GM06990 (cell line): ENCODE data around the gene KCNJ6.

Experiments
- DNase-seq: peaks from one replicate; pipeline ENCODE4 v3.0.0-alpha.2; 2011; ENCODE audit not compliant: insufficient read length; ENCODE audit errors: extremely low read depth
- H3K27me3 ChIP-seq: replicated peaks from 2 replicates; pipeline ENCODE4 v1.6.0; 2011; ENCODE audit warnings: low read length; ENCODE audit not compliant: control insufficient read depth, insufficient read depth
- H3K36me3 ChIP-seq: 2 replicates; pipeline ENCODE4 v1.5.1; 2011; ENCODE audit warnings: low read length; ENCODE audit not compliant: control insufficient read depth, insufficient read depth
- H3K4me3 ChIP-seq: replicated peaks from 2 replicates; pipeline ENCODE4 v1.5.1; 2011; ENCODE audit warnings: low read depth, mild to moderate bottlenecking, control low read depth, low read length
- CTCF ChIP-seq: IDR thresholded peaks from 2 replicates; pipeline ENCODE4 v1.5.1; 2011; ENCODE audit warnings: low read length, control low read depth, mild to moderate bottlenecking, inconsistent platforms; ENCODE audit not compliant: insufficient read depth, poor library complexity, severe bottlenecking

KCNJ6 gene

GRCh38 chr21:37636152-37636860 lies 280.0 kb downstream of the KCNJ6 start:
- DNase-seq, result no peak
- H3K27me3 ChIP-seq, result no peaks in the 10 kb centered on the region
- H3K4me3 ChIP-seq, result no peak overlapping the region
- no peaks in the 10 kb centered on the region for H3K36me3 ChIP-seq
- TF ChIP-seq CTCF, result no peak

GRCh38 chr21:37631319-37632117 lies 284.7 kb downstream of the KCNJ6 start:
- DNase-seq, result peak; percentile 54
- Histone ChIP-seq H3K36me3 (no peaks in the 10 kb centered on the region), H3K4me3 (peak overlapping the region; percentile 42), H3K27me3 (no peaks in the 10 kb centered on the region)
- TF ChIP-seq CTCF, result no peak

- TF ChIP-seq CTCF, result no peak
- H3K36me3 ChIP-seq, result no peaks in the 10 kb centered on the region
- H3K27me3 ChIP-seq, result no peaks in the 10 kb centered on the region
- no peak for DNase-seq
- H3K4me3 ChIP-seq, result no peak overlapping the region
Observed at GRCh38 chr21:37630872-37631271, 285.4 kb downstream of the KCNJ6 start.

GRCh38 chr21:37628362-37628761 lies 287.9 kb downstream of the KCNJ6 start:
- Histone ChIP-seq H3K36me3 (no peaks in the 10 kb centered on the region), H3K4me3 (no peak overlapping the region), H3K27me3 (no peaks in the 10 kb centered on the region)
- TF ChIP-seq CTCF, result no peak
- no peak for DNase-seq

GRCh38 chr21:37627561-37627960 lies 288.7 kb downstream of the KCNJ6 start:
- H3K36me3 ChIP-seq, result no peaks in the 10 kb centered on the region
- no peak overlapping the region for H3K4me3 ChIP-seq
- TF ChIP-seq CTCF, result no peak
- no peak for DNase-seq
- H3K27me3 ChIP-seq, result no peaks in the 10 kb centered on the region

- no peak overlapping the region for H3K4me3 ChIP-seq
- H3K36me3 ChIP-seq, result no peaks in the 10 kb centered on the region
- no peaks in the 10 kb centered on the region for H3K27me3 ChIP-seq
- DNase-seq, result no peak
- TF ChIP-seq CTCF, result no peak
Observed at GRCh38 chr21:37627074-37627473, 289.2 kb downstream of the KCNJ6 start.
